Nephron (organoid): ENCODE measurements around the gene ARFIP1.

Source experiments
- H3K27ac Mint-ChIP-seq, 3 experiments: 2 replicates each; pipeline ENCODE4 v1.8.0; 2020; ENCODE audit warnings: mixed read lengths in 3 of 3, mild to moderate bottlenecking in 2 of 3, moderate library complexity in 1 of 3
- H3K27me3 Mint-ChIP-seq: 2 replicates; pipeline ENCODE4 v1.8.0; 2021; ENCODE audit warnings: low read depth, mild to moderate bottlenecking, moderate library complexity, mixed read lengths
- H3K36me3 Mint-ChIP-seq: 2 replicates; pipeline ENCODE4 v1.8.0; 2020; ENCODE audit warnings: low read depth, mixed read lengths
- H3K4me1 Mint-ChIP-seq: 2 replicates; pipeline ENCODE4 v1.8.0; 2020; ENCODE audit warnings: mixed read lengths
- H3K4me3 Mint-ChIP-seq, 3 experiments: 2 replicates each; pipeline ENCODE4 v1.8.0; 2020; ENCODE audit warnings: mild to moderate bottlenecking in 3 of 3, mixed read lengths in 3 of 3, moderate library complexity in 2 of 3
- H3K9me3 Mint-ChIP-seq: 2 replicates; pipeline ENCODE4 v1.8.0; 2020; ENCODE audit warnings: mixed read lengths
- CTCF ChIP-seq, 3 experiments: fragments of 200-600 bp; sonication (generic); IDR thresholded peaks; one replicate each; pipeline ENCODE4 v1.5.0; 2021; ENCODE audit warnings: antibody characterized with exemption in 3 of 3; ENCODE audit not compliant: unreplicated experiment in 3 of 3

Gene ARFIP1

DNA sequence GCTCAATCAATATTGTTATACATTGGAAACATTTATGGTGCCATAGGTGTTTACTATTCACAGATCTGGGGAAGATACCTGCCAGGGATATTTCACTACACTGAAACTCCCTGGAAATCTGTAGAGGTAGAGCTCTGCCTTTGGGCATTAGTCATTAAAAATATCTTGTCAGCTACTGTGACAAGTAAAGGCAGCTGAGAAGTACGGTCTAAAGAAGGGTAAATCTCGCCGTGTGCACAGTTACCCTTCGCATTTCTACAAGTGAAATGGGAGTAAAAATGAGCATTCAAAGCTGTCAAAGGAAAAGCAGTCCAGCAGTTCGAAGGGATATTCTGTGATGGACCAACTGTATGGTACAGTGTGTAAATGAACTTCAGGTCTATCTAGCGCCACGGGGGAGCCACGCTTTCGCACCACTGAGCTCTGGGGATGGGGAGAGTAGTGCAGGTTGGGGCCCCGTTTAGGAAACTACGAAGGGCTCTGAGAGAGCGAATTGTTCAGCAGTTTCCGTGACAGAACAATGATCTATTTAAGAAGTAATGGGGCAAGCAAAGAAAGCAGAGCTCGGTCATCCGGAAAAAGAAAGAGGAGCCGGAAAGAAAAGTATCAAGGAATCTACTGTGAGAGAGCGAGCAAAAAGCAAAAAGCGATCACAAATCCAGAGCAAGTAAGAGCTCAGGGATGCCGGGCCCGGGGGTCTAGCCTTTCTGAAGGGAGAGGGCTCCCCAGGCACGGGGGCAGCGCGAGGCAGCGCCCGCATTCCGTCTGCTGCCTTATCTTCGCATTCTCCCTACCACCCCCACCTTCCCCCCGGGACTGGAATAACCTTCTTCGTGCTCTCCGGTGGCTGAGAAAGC is 870 bp upstream of the ARFIP1 start:
- Mint-ChIP-seq H3K4me1 (peaks cover 30% of the 10 kb centered on the region), H3K4me3 (peak overlapping the region; percentile 92 to 99 (median 98)), H3K27me3 (no peaks in the 10 kb centered on the region), H3K36me3 (no peaks in the 10 kb centered on the region), H3K9me3 (no peaks in the 10 kb centered on the region), H3K27ac (peak overlapping the region; percentile 96 to 98 (median 98))
- no peak for TF ChIP-seq CTCF (IDR thresholded peaks at IDR 0.05; ENCODE audit: unreplicated experiment in 3 of 3)

GRCh38 chr4:152780267-152780778 is 569 bp downstream of the ARFIP1 start:
- H3K9me3 Mint-ChIP-seq = no peaks in the 10 kb centered on the region
- no peaks in the 10 kb centered on the region for H3K27me3 Mint-ChIP-seq
- peak overlapping the region; percentile 92 to 99 (median 98) for H3K4me3 Mint-ChIP-seq
- H3K27ac Mint-ChIP-seq = peak overlapping the region; percentile 96 to 98 (median 98)
- peaks cover 35% of the 10 kb centered on the region for H3K4me1 Mint-ChIP-seq
- no peak for TF ChIP-seq CTCF (IDR thresholded peaks at IDR 0.05; ENCODE audit: unreplicated experiment in 3 of 3)
- no peaks in the 10 kb centered on the region for H3K36me3 Mint-ChIP-seq

GRCh38 chr4:152784490-152785350 is 5.0 kb downstream of the ARFIP1 start:
- no peaks in the 10 kb centered on the region for H3K9me3 Mint-ChIP-seq
- H3K36me3 Mint-ChIP-seq = no peaks in the 10 kb centered on the region
- H3K4me3 Mint-ChIP-seq = peak overlapping the region in 2 of 3 experiments; percentile 21 to 34
- H3K27me3 Mint-ChIP-seq = no peaks in the 10 kb centered on the region
- peaks cover 35% of the 10 kb centered on the region for H3K4me1 Mint-ChIP-seq
- TF ChIP-seq CTCF (IDR thresholded peaks at IDR 0.05; ENCODE audit: unreplicated experiment in 3 of 3) = no peak
- peak overlapping the region in 2 of 3 experiments; percentile 32 to 61 for H3K27ac Mint-ChIP-seq

DNA sequence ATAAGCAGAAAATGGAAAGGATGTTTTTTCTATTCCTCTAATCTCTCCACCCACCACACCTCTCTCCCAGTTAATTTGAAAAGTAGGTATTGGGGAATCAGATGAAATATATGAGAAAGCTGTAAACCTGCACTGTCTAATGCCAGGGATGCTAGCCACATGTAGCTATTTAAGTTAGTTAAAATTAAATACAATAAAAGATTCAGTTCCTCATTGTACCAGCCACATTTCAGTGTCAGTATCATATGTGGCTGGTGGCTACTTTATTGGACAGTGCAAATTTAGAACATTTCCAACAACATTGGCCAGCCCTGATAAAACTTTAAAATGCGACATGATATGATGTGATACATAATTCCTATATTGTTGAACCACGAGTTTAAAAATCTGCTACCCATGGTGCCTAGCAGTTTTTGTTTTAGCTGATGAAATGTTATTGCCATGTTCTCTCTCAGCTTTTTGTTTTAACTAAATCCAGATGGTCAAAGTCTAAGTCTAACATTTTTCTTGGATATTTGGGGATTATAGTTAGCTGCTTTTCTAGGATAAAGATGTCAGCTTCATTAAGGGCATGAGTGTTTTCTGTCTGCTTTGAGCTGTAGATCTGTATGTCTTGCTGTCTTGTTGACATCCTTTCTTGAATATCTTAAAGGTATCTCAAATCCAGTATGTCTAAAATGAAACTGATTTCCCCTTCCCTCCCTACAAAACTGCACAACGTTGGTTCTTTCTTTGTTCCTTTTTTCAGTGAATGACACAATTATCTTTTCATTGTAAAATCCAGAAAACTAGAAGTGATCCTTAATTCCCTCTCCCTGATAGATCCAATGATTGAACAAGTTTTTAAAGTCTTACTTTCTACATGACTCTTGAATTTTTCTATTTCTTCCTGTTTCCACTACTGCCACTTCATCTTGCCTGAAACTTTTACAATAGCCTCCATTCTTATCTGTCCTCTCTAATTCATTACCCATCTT is 6.2 kb downstream of the ARFIP1 start:
- Mint-ChIP-seq H3K27ac (peak overlapping the region in 1 of 3 experiments; percentile 34), H3K4me3 (no peak overlapping the region), H3K9me3 (no peaks in the 10 kb centered on the region), H3K27me3 (no peaks in the 10 kb centered on the region), H3K36me3 (no peaks in the 10 kb centered on the region), H3K4me1 (peaks cover 35% of the 10 kb centered on the region)
- TF ChIP-seq CTCF (IDR thresholded peaks at IDR 0.05; ENCODE audit: unreplicated experiment in 3 of 3) = no peak

- TF ChIP-seq CTCF (IDR thresholded peaks at IDR 0.05; ENCODE audit: unreplicated experiment in 3 of 3) = no peak
- Mint-ChIP-seq H3K9me3 (no peaks in the 10 kb centered on the region), H3K4me1 (peaks cover 31% of the 10 kb centered on the region), H3K4me3 (no peak overlapping the region), H3K27me3 (no peaks in the 10 kb centered on the region), H3K36me3 (no peaks in the 10 kb centered on the region), H3K27ac (peak overlapping the region in 1 of 3 experiments; percentile 34)
Measured at GRCh38 chr4:152786627-152787026, 6.9 kb downstream of the ARFIP1 start.
